Measurements from ENCODE around the gene ERG. TPM values are rescaled to one million over a fixed set of nuclear protein-coding genes. Genes with fewer than 3 reads are reported as not detected.
A peak's percentile ranks its signal among the peaks of the same experiment; 100 is the strongest.

Gene ERG
- total RNA-seq, 4 donors from 2014 or later, result 3.7 to 13.3 (median 10.6) TPM

GRCh38 chr21:38376235-38376634 lies 122.0 kb downstream of the ERG start:
- Histone ChIP-seq H3K9me3 (peaks cover 0 to 13% (median 2%) of the 10 kb centered on the region in 4 donors), H3K27ac (replicated peaks in 1 of 4) (no peak overlapping the region), H3K4me1 (peaks cover 0 to 8% (median 2%) of the 10 kb centered on the region in 4 donors), H3K27me3 (peaks cover 0 to 3% (median 0%) of the 10 kb centered on the region in 4 donors), H3K36me3 (no peaks in the 10 kb centered on the region), H3K4me3 (peak overlapping the region in 3 of 4 donors; percentile 4 to 21 (median 12))
- intact Hi-C loops (cut with DNase I), result no loop called here
- DNase-seq (ENCODE audit: extremely low spot score), result peak; percentile 57
- TF ChIP-seq, protein P1, sequence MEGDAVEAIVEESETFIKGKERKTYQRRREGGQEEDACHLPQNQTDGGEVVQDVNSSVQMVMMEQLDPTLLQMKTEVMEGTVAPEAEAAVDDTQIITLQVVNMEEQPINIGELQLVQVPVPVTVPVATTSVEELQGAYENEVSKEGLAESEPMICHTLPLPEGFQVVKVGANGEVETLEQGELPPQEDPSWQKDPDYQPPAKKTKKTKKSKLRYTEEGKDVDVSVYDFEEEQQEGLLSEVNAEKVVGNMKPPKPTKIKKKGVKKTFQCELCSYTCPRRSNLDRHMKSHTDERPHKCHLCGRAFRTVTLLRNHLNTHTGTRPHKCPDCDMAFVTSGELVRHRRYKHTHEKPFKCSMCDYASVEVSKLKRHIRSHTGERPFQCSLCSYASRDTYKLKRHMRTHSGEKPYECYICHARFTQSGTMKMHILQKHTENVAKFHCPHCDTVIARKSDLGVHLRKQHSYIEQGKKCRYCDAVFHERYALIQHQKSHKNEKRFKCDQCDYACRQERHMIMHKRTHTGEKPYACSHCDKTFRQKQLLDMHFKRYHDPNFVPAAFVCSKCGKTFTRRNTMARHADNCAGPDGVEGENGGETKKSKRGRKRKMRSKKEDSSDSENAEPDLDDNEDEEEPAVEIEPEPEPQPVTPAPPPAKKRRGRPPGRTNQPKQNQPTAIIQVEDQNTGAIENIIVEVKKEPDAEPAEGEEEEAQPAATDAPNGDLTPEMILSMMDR (IDR thresholded peaks at IDR 0.05), result no peak
- TF ChIP-seq POLR2AphosphoS5 (IDR thresholded peaks at IDR 0.05), result no peak
- no peak for TF ChIP-seq EP300 (IDR thresholded peaks at IDR 0.05)
- TF ChIP-seq POLR2A (IDR thresholded peaks at IDR 0.05; ENCODE audit: low read depth), result no peak
- 76% methylated on average over 11 of the region's 11 CpGs for WGBS

DNA sequence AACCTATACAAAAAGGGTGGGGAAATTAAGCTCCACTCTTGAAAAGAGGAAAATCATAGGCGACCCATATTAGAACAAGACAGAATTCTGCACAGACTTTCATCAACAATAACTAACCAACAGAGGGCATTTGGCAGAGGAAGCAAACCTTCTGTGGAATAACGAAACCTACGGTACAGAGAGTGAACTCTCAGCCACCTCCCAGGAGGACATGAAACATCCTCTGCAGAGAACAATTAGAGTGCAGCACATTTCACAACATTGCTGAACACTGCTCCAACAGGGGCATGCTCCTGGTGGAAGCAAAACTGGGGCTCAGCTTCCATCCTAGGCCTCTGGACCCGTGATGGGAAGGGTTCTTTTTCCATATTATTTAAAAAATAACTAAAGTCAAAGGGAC lies 130.6 kb downstream of the ERG start:
- Histone ChIP-seq H3K4me1 (no peaks in the 10 kb centered on the region), H3K9me3 (peaks cover 0 to 11% (median 2%) of the 10 kb centered on the region in 4 donors), H3K4me3 (no peak overlapping the region), H3K36me3 (no peaks in the 10 kb centered on the region), H3K27me3 (no peaks in the 10 kb centered on the region), H3K27ac (replicated peaks in 1 of 4) (no peak overlapping the region)
- intact Hi-C loops (cut with DNase I), result no loop called here
- DNase-seq (ENCODE audit: extremely low spot score), result peak; percentile 47
- WGBS, result 79% methylated on average over 4 of the region's 4 CpGs
- TF ChIP-seq EP300 (IDR thresholded peaks at IDR 0.05) (no peak), POLR2A (IDR thresholded peaks at IDR 0.05; ENCODE audit: low read depth) (no peak), POLR2AphosphoS5 (IDR thresholded peaks at IDR 0.05) (no peak)
- TF ChIP-seq, protein P1 (IDR thresholded peaks at IDR 0.05), result no peak

DNA sequence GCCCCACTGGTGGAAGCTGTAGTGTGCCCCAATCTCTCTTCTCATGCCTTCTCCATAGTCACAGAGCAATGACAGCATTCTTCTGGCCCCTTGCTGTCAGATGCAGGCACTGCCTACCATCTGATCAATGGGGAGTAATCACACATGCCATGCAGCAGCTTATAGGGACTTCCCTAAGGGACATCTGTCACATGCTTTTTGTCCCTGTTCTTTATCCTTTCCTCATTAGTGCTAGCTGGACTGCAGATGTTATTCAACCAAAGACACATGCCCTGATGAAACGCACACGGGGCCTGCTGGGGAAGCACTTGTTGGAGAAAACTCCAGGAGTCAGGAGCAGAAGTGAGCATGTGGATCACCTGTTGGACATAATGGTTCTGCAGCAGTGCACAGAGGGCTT lies 132.8 kb downstream of the ERG start:
- no peaks in the 10 kb centered on the region for H3K36me3 ChIP-seq

GRCh38 chr21:38363693-38364092 lies 134.6 kb downstream of the ERG start:
- Histone ChIP-seq H3K27ac (replicated peaks in 1 of 4) (no peak overlapping the region), H3K4me1 (no peaks in the 10 kb centered on the region), H3K9me3 (no peaks in the 10 kb centered on the region), H3K36me3 (no peaks in the 10 kb centered on the region), H3K27me3 (no peaks in the 10 kb centered on the region), H3K4me3 (no peak overlapping the region)
- TF ChIP-seq, protein P1 (IDR thresholded peaks at IDR 0.05), result no peak
- no peak for TF ChIP-seq EP300 (IDR thresholded peaks at IDR 0.05)
- TF ChIP-seq POLR2AphosphoS5 (IDR thresholded peaks at IDR 0.05), result no peak
- TF ChIP-seq POLR2A (IDR thresholded peaks at IDR 0.05; ENCODE audit: low read depth), result no peak
- intact Hi-C loops (cut with DNase I), result no loop called here
- WGBS, result 58% methylated on average over 1 of the region's 1 CpG
- peak; percentile 79 for DNase-seq (ENCODE audit: extremely low spot score)

More for the DNA sequence above, 132.8 kb downstream of the ERG start:
- Histone ChIP-seq H3K27ac (replicated peaks in 1 of 4) (no peak overlapping the region), H3K4me3 (no peak overlapping the region), H3K4me1 (no peaks in the 10 kb centered on the region), H3K9me3 (peaks cover 0 to 5% (median 0%) of the 10 kb centered on the region in 4 donors), H3K27me3 (no peaks in the 10 kb centered on the region)
- 84% methylated on average over 2 of the region's 2 CpGs for WGBS
- peak; percentile 83 for DNase-seq (ENCODE audit: extremely low spot score)
- intact Hi-C loops (cut with DNase I), result no loop called here
- TF ChIP-seq, protein P1 (IDR thresholded peaks at IDR 0.05), result no peak
- TF ChIP-seq POLR2AphosphoS5 (IDR thresholded peaks at IDR 0.05) (no peak), POLR2A (IDR thresholded peaks at IDR 0.05; ENCODE audit: low read depth) (no peak), EP300 (IDR thresholded peaks at IDR 0.05) (no peak)

- peaks cover 0 to 7% (median 0%) of the 10 kb centered on the region in 4 donors for H3K27me3 ChIP-seq
- intact Hi-C loops (cut with DNase I), result no loop called here
- DNase-seq (ENCODE audit: extremely low spot score), result no peak
- H3K4me1 ChIP-seq, result no peaks in the 10 kb centered on the region
- H3K9me3 ChIP-seq, result no peaks in the 10 kb centered on the region
- no peaks in the 10 kb centered on the region for H3K36me3 ChIP-seq
- no peak overlapping the region for H3K27ac ChIP-seq (replicated peaks in 1 of 4)
- H3K4me3 ChIP-seq, result no peak overlapping the region
- 100% methylated on average over 1 of the region's 1 CpG for WGBS
- TF ChIP-seq POLR2A (IDR thresholded peaks at IDR 0.05; ENCODE audit: low read depth) (no peak), POLR2AphosphoS5 (IDR thresholded peaks at IDR 0.05) (no peak), EP300 (IDR thresholded peaks at IDR 0.05) (no peak)
- TF ChIP-seq, protein P1 (IDR thresholded peaks at IDR 0.05), result no peak
These were observed 137.0 kb downstream of the ERG start for GRCh38 chr21:38361324-38361723.

Data from esophagus muscularis mucosa (tissue), 4 donors.